A549 treated with Hydrocortisone at 1 μM for 4 hours (cell line): Measurements from ENCODE around the gene OPN1MW2. TPM values are rescaled to one million over a fixed set of nuclear protein-coding genes. Genes with fewer than 3 reads are reported as not detected.

Source experiments
- total RNA-seq: library from RNA; stranded (reverse); fragments of 200-300 nt; extraction: Qiagen RNA extraction; gene quantifications from 5 replicates; pipeline ENCODE4 v1.2.3, GENCODE V29; 2022

OPN1MW2 gene
- not detected in 5 replicates for total RNA-seq

DNA sequence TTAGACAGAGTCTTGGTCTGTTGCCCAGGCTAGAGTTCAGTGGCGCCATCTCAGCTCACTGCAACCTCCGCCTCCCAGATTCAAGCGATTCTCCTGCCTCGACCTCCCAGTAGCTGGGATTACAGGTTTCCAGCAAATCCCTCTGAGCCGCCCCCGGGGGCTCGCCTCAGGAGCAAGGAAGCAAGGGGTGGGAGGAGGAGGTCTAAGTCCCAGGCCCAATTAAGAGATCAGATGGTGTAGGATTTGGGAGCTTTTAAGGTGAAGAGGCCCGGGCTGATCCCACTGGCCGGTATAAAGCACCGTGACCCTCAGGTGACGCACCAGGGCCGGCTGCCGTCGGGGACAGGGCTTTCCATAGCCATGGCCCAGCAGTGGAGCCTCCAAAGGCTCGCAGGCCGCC, at the start of gene OPN1MW2:
TSS of gene OPN1MW2 (plus strand) at position 301 of the 400 bp plus-strand sequence. CDS start at position 361, 60 bp downstream.

DNA sequence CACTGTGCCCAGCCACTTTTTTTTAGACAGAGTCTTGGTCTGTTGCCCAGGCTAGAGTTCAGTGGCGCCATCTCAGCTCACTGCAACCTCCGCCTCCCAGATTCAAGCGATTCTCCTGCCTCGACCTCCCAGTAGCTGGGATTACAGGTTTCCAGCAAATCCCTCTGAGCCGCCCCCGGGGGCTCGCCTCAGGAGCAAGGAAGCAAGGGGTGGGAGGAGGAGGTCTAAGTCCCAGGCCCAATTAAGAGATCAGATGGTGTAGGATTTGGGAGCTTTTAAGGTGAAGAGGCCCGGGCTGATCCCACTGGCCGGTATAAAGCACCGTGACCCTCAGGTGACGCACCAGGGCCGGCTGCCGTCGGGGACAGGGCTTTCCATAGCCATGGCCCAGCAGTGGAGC, 37.3 kb upstream of the OPN1MW2 start, which contains the start of gene OPN1MW:
TSS of gene OPN1MW (plus strand) at position 301 of the 400 bp plus-strand sequence. CDS start at position 383, 82 bp downstream.

DNA sequence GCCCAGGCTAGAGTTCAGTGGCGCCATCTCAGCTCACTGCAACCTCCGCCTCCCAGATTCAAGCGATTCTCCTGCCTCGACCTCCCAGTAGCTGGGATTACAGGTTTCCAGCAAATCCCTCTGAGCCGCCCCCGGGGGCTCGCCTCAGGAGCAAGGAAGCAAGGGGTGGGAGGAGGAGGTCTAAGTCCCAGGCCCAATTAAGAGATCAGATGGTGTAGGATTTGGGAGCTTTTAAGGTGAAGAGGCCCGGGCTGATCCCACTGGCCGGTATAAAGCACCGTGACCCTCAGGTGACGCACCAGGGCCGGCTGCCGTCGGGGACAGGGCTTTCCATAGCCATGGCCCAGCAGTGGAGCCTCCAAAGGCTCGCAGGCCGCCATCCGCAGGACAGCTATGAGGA, 37.7 kb downstream of the OPN1MW2 start, which contains the start of gene OPN1MW3:
TSS of gene OPN1MW3 (plus strand) at position 301 of the 400 bp plus-strand sequence. CDS start at position 339, 38 bp downstream.

Other genes with a start within 250 kb of the OPN1MW2 start
- 34.4 to 39.5 TPM (median 36.7 TPM) in 5 replicates for gene HCFC1, start 247.9 kb upstream of the OPN1MW2 start, total RNA-seq
- gene TMEM187, start 247.0 kb upstream of the OPN1MW2 start, total RNA-seq = 5.2 to 7.2 TPM (median 5.4 TPM) in 5 replicates
- 201 to 219 TPM (median 215 TPM) in 5 replicates for gene IRAK1, start 199.9 kb upstream of the OPN1MW2 start, total RNA-seq
- gene MECP2, start 122.0 kb upstream of the OPN1MW2 start, total RNA-seq = 18.5 to 21.0 TPM (median 19.3 TPM) in 5 replicates
- not detected in 5 replicates for gene OPN1LW, start 75.5 kb upstream of the OPN1MW2 start, total RNA-seq
- gene OPN1MW, start 37.2 kb upstream of the OPN1MW2 start, total RNA-seq = not detected in 5 replicates
- gene OPN1MW3, start 37.8 kb downstream of the OPN1MW2 start, total RNA-seq = not detected in 5 replicates
- gene TEX28, start 75.4 kb downstream of the OPN1MW2 start, total RNA-seq = not detected in 5 replicates
- 0.05 to 0.14 TPM (median 0.07 TPM) in 3 of 5 replicates, not detected in the others for gene TKTL1, start 76.0 kb downstream of the OPN1MW2 start, total RNA-seq
- gene FLNA, start 154.9 kb downstream of the OPN1MW2 start, total RNA-seq = 1,461 to 1,661 TPM (median 1,622 TPM) in 5 replicates
- gene EMD, start 159.5 kb downstream of the OPN1MW2 start, total RNA-seq = 129 to 161 TPM (median 153 TPM) in 5 replicates
- 5,312 to 5,581 TPM (median 5,559 TPM) in 5 replicates for gene RPL10, start 178.6 kb downstream of the OPN1MW2 start, total RNA-seq
- 27.2 to 31.3 TPM (median 29.9 TPM) in 5 replicates for gene DNASE1L1, start 189.5 kb downstream of the OPN1MW2 start, total RNA-seq
- 33.5 to 40.1 TPM (median 36.8 TPM) in 5 replicates for gene TAFAZZIN, start 191.8 kb downstream of the OPN1MW2 start, total RNA-seq
- gene ATP6AP1, start 208.9 kb downstream of the OPN1MW2 start, total RNA-seq = 88.4 to 107 TPM (median 105 TPM) in 5 replicates
- 91.4 to 124 TPM (median 104 TPM) in 5 replicates for gene GDI1, start 217.4 kb downstream of the OPN1MW2 start, total RNA-seq
- 99.8 to 121 TPM (median 111 TPM) in 5 replicates for gene FAM50A, start 224.4 kb downstream of the OPN1MW2 start, total RNA-seq
- gene PLXNA3, start 238.5 kb downstream of the OPN1MW2 start, total RNA-seq = 11.0 to 17.8 TPM (median 13.9 TPM) in 5 replicates